Activated T-cell treated with anti-CD3 and anti-CD28 coated beads for 4 hours (primary cell): ENCODE data around the gene OR7G1.

Experiments used
- DNase-seq: peaks from one replicate; pipeline ENCODE4 v3.0.0-alpha.2; 2020

Gene OR7G1, protein sequence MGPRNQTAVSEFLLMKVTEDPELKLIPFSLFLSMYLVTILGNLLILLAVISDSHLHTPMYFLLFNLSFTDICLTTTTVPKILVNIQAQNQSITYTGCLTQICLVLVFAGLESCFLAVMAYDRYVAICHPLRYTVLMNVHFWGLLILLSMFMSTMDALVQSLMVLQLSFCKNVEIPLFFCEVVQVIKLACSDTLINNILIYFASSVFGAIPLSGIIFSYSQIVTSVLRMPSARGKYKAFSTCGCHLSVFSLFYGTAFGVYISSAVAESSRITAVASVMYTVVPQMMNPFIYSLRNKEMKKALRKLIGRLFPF

GRCh38 chr19:9115307-9115813 lies at the start of gene OR7G1:
TSS of gene OR7G1 (minus strand) at chr19:9115763. CDS start at chr19:9115763, 0 bp downstream.
- DNase-seq = no peak

- no peak for DNase-seq
Measured at GRCh38 chr19:9165261-9165660, 49.7 kb upstream of the OR7G1 start.

GRCh38 chr19:9161427-9161826 lies 45.9 kb upstream of the OR7G1 start:
- no peak for DNase-seq

- no peak for DNase-seq
Measured at GRCh38 chr19:9159891-9160290, 44.3 kb upstream of the OR7G1 start.

GRCh38 chr19:9156304-9156703 lies 40.7 kb upstream of the OR7G1 start:
- no peak for DNase-seq

DNA sequence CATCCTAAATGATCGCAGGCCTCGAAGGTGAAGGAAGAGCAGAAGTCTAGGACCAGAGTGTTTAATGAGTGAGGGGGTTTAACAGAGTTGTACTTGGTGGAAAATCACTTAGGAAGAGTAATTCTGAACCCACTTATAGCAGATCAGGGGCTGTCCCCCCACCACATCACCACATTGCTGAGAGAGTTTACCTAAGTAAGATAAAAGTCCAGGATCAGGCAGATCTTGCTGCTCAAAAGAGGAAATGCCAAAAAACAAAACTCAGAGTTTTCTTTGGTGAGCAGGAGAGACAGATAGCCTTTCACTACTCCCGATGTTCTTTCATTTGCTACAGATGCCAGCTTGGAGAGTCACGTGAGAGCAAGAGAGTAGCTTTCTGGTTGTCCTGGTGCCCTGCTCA lies 40.0 kb upstream of the OR7G1 start:
- no peak for DNase-seq

DNA sequence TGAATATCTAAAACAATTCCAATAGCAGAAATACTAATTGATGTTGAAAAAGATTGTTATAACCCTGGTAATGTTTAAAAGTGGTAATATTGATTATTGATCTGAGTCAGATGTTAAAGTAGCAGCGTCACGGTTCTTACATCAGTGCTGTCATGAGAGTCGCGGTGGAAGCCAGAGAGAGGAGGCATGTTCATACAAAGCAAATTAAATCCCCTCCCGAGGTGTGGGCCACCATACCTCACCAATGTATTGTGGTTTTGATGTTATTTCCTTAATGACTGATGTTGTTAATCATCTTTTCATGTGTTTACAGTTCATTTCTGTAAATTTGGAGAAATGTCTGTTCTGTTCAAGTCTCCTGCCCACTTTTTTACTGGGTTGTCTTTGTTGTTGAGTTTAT lies 35.8 kb upstream of the OR7G1 start:
- no peak for DNase-seq

- DNase-seq = no peak
Measured at GRCh38 chr19:9150650-9151049, 35.1 kb upstream of the OR7G1 start.

DNA sequence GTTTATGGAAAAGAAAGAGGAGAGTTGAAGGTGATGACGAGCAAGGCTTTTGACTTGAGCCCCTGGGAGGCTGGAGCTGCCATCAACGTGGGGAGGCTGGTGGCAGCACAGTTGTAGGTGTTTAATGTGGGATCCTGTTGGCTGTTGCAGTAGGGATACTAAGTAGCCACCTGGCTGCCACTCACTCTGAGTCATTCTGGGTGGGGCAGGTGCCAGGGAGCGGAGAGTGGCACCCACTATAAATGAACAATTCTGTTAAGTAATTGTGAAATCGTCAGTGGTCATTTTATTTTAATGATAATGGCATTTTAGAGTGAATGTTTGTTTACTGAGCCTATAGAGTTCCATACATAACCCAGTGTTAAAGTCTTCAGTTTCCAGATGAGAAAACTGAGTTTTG lies 34.4 kb upstream of the OR7G1 start:
- DNase-seq = no peak

DNA sequence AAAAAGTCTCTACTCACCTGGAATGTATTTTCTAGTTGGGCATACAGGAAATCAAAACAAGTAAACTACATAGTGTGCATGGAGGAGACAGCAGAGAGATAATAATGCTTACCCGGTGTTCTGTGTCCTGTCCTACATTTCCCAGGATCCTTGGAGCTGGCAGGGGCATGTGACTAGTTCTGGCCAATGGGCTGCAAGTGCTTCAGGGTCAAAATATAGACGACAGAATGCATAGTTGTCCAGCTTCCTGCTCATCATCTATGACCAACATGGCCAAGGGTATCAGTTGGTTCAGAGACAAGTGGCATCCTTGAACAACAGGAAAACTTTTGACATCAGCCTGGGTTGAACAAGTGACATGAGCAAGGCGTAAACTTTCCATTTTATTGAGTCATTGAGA lies 33.1 kb upstream of the OR7G1 start:
- no peak for DNase-seq

GRCh38 chr19:9146882-9147281 lies 31.3 kb upstream of the OR7G1 start:
- no peak for DNase-seq

GRCh38 chr19:9144920-9145319 lies 29.4 kb upstream of the OR7G1 start:
- no peak for DNase-seq

- DNase-seq = peak; percentile 87
Measured at GRCh38 chr19:9140159-9140874, 24.8 kb upstream of the OR7G1 start, which contains the start of gene ZNF317. TSS of gene ZNF317 (plus strand) at chr19:9140397. CDS start at chr19:9156017, 15,620 bp downstream.

DNA sequence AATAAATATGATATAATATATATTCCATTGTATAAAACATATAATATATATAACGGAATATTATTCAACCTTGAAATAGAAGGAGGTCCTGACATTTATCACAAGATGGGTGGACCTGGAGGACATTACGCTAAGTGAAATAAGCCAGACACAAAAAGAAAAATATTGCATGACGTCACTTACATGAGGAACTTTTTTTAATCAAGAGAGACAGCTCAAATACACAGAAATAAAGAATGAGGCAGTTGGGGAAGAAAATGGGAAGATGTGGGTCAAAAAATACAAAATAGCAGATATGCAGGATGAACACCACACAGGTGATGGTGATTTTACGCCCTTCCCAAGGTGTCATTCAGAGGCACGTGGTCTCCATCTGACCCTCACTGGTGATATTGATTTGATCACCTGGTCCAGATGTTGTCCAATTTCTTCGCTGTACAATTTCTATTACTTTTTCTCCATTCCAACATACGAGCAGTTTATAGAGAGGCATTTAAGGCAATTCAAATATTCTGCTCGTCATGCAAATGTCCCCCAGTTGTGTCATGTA lies 24.1 kb upstream of the OR7G1 start:
- no peak for DNase-seq

GRCh38 chr19:9132422-9132821 lies 16.9 kb upstream of the OR7G1 start:
- DNase-seq = no peak

DNA sequence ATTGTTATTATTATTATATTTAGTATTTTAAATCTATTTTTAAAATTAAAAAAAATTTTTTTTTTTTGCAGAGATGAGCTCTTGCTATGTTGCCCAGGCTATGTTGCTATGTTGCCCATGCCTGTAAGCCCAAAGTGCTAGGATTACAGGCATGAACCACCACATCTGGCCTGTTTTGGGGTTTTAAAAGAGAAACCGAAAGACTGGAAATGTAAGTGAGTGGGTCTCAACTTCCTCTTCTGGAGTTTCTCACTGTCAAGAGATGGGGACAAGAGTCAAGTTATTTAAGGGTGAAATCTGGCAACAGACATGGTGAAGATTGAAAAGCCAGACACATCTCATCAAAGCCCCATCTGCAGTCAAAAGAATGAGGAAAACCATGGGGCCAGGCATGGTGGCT lies 15.4 kb upstream of the OR7G1 start:
- no peak for DNase-seq

- DNase-seq = no peak
Measured at GRCh38 chr19:9128171-9128570, 12.6 kb upstream of the OR7G1 start.

DNA sequence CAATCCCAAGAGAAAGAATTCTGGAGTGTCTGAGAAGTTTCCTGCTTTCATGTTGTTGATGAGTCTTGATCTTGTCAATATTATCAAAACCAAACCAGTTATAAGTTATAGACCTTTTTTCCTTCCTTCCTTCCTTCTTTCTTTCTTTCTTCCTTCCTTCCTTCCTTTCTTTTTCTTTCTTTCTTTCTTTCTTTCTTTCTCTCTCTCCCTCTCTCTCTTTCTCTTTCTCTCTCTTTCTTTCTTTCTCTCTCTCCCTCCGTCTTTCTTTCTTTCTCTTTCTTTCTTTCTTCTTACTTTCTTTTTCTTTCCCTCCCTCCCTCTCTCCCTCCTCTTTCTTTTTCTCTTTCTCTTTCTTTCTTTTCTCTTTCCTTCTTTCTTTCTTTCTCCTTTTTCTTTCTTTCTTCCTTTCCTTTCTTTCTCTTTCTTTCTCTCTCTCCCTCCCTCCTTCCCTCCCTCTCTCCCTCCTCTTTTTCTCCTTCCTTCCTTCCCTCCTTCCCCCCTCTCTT lies 11.4 kb upstream of the OR7G1 start, which contains the start of gene OR7G3:
TSS of gene OR7G3 (minus strand) at position 51 of the 506 bp plus-strand sequence. CDS start at position 51, 0 bp downstream.
- DNase-seq = no peak

- no peak for DNase-seq
Measured at GRCh38 chr19:9116547-9116946, 984 bp upstream of the OR7G1 start.

- DNase-seq = no peak
Measured at GRCh38 chr19:9109959-9110358, 5.6 kb downstream of the OR7G1 start.

GRCh38 chr19:9107375-9107774 lies 8.2 kb downstream of the OR7G1 start, which contains the start of gene OR7G2:
TSS of gene OR7G2 (minus strand) at chr19:9107475. CDS start at chr19:9103243, 4,232 bp downstream.
- no peak for DNase-seq

- DNase-seq = no peak
Measured at GRCh38 chr19:9086761-9087160, 28.8 kb downstream of the OR7G1 start, which contains the start of gene OR1M1. TSS of gene OR1M1 (plus strand) at chr19:9087061. CDS start at chr19:9093245, 6,184 bp downstream.

- no peak for DNase-seq
Measured at GRCh38 chr19:9078651-9079050, 36.9 kb downstream of the OR7G1 start.
